ENCODE data around the gene EHBP1.
A peak's percentile ranks its signal among the peaks of the same experiment; 100 is the strongest.

The EHBP1 gene

DNA sequence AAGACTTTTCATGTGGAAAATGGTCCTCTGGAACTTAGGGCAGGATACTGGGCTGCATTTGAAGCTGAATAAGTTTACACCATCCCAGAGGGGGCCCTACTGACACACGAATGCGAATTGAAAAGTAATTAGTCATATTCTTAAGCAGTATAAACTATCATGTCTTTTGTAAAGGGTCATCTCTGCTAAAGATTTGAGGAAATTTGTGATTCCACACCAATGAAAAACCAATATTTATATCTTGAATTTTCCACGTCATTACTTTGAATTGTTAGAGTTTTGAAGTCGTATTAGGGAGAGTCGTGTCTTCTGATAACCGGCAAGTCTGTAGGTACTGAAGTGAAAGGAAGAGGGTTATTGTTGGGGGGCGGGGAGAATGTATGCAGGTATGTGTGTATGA lies 341.0 kb downstream of the EHBP1 start:
- Histone ChIP-seq H3K9me3 (ENCODE audit: control insufficient read depth, insufficient read depth, low read length) (no peaks in the 10 kb centered on the region), H3K27ac (ENCODE audit: low read depth, low read length) (no peak overlapping the region), H3K36me3 (ENCODE audit: control insufficient read depth, low read length) (no peaks in the 10 kb centered on the region), H3K27me3 (ENCODE audit: control insufficient read depth, low read length) (peaks cover 44% of the 10 kb centered on the region), H3K79me2 (ENCODE audit: control insufficient read depth, low read length) (no peaks in the 10 kb centered on the region), H4K20me1 (ENCODE audit: control insufficient read depth, insufficient read depth, low read depth, low read length) (0 out of 2 replicates have a peak, but pooled peaks cover 3% of the 10 kb centered on the region), H3K4me3 (ENCODE audit: low read length) (no peak overlapping the region), H3F3A (ENCODE audit: control insufficient read depth, insufficient read depth) (peaks cover 15% of the 10 kb centered on the region), H3K4me1 (ENCODE audit: control insufficient read depth, low read length) (peaks cover 30% of the 10 kb centered on the region), H3K4me2 (ENCODE audit: low read length) (no peak overlapping the region), H3K9me2 (replicated peaks; ENCODE audit: control insufficient read depth, low read length) (no peaks in the 10 kb centered on the region)
- no peak for TF ChIP-seq EZH2phosphoT487 (IDR thresholded peaks at IDR 0.05; ENCODE audit: borderline replicate concordance, low read length)
- TF ChIP-seq, protein P1, sequence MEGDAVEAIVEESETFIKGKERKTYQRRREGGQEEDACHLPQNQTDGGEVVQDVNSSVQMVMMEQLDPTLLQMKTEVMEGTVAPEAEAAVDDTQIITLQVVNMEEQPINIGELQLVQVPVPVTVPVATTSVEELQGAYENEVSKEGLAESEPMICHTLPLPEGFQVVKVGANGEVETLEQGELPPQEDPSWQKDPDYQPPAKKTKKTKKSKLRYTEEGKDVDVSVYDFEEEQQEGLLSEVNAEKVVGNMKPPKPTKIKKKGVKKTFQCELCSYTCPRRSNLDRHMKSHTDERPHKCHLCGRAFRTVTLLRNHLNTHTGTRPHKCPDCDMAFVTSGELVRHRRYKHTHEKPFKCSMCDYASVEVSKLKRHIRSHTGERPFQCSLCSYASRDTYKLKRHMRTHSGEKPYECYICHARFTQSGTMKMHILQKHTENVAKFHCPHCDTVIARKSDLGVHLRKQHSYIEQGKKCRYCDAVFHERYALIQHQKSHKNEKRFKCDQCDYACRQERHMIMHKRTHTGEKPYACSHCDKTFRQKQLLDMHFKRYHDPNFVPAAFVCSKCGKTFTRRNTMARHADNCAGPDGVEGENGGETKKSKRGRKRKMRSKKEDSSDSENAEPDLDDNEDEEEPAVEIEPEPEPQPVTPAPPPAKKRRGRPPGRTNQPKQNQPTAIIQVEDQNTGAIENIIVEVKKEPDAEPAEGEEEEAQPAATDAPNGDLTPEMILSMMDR (IDR thresholded peaks at IDR 0.05; ENCODE audit: low read depth, low read length, poor library complexity, severe bottlenecking): no peak

DNA sequence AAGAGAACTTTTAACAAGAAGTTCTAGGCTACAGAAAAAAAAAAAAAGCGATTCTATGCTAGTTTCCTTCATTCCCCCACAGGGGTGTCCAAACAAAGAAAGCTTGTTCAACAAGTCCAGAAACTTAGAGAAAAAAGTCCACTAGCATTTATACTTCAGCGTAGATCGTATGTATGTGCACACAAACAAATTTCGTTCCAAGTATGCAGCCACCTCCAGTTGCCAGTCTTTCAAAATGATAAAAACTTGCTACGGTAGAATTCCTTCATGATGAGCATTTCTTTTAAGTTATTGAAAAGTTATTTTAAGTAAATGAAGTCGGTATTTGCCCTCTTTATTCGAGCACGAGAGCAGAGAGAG lies 341.4 kb downstream of the EHBP1 start:
- Histone ChIP-seq H4K20me1 (ENCODE audit: control insufficient read depth, insufficient read depth, low read depth, low read length) (0 out of 2 replicates have a peak, but pooled peaks cover 3% of the 10 kb centered on the region), H3K36me3 (ENCODE audit: control insufficient read depth, low read length) (no peaks in the 10 kb centered on the region), H3F3A (ENCODE audit: control insufficient read depth, insufficient read depth) (peaks cover 15% of the 10 kb centered on the region), H3K27me3 (ENCODE audit: control insufficient read depth, low read length) (peaks cover 48% of the 10 kb centered on the region), H3K4me3 (ENCODE audit: low read length) (no peak overlapping the region), H3K79me2 (ENCODE audit: control insufficient read depth, low read length) (no peaks in the 10 kb centered on the region), H3K27ac (ENCODE audit: low read depth, low read length) (no peak overlapping the region), H3K4me2 (ENCODE audit: low read length) (peak overlapping the region; percentile 79), H3K9me3 (ENCODE audit: control insufficient read depth, insufficient read depth, low read length) (no peaks in the 10 kb centered on the region), H3K4me1 (ENCODE audit: control insufficient read depth, low read length) (peaks cover 32% of the 10 kb centered on the region), H3K9me2 (replicated peaks; ENCODE audit: control insufficient read depth, low read length) (no peaks in the 10 kb centered on the region)
- TF ChIP-seq, protein P1 (IDR thresholded peaks at IDR 0.05; ENCODE audit: low read depth, low read length, poor library complexity, severe bottlenecking): no peak
- TF ChIP-seq EZH2phosphoT487 (IDR thresholded peaks at IDR 0.05; ENCODE audit: borderline replicate concordance, low read length): no peak

DNA sequence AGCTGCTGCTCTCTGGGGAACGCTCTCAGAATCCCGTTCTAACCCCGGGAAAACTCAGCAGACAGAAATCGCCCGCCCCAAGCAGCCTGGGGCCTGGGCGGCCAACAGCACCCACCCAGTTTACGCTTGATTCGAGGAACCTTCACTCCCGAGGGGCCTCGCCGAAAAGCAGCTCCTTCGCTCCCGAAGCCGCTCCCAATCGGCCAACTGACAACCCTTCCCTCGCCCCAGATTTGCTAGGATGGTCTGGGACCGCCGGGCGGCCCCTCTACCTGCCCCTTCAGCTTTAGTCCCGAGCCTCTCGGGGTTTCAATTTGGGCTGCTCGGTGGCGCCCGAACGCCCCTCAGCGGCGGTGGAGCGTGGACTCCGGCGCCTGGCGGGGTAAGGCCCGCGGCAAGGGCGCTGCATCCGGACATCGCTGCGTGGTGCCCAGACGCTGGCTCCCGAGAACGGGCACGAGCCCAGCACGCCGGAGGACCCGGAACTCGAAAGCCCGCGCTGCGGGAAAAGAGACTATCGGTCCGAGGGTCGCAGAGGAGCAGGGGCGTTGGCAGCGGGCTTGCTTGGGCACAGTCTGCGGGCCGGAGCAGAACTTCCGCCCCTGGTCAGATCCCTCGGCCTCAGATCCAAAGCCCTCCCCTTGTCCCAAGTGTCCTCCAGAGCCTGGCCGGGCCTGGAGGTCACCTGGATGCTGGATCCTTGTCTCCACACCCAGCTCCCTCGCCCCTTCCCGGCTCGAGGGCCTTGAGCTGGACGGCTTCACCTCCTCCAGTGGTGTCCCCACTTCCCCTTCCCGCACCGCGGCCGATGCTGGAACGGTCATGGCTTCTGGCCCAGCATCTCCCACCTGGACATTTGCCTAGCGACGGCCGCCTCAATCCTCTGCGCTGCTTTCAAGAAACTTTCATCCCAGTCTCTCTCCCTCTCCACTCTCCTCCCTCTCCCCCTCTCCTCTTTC lies 342.1 kb downstream of the EHBP1 start:
- H3F3A ChIP-seq (ENCODE audit: control insufficient read depth, insufficient read depth): peaks cover 15% of the 10 kb centered on the region
- peak overlapping the region; percentile 62 for H3K4me3 ChIP-seq (ENCODE audit: low read length)
- TF ChIP-seq, protein P1 (IDR thresholded peaks at IDR 0.05; ENCODE audit: low read depth, low read length, poor library complexity, severe bottlenecking): peak; percentile 22
- peak; percentile 10; the same call in 1 of the 2 replicates for TF ChIP-seq EZH2phosphoT487 (IDR thresholded peaks at IDR 0.05; ENCODE audit: borderline replicate concordance, low read length)
- H3K4me2 ChIP-seq (ENCODE audit: low read length): peak overlapping the region; percentile 79
- peaks cover 48% of the 10 kb centered on the region for H3K27me3 ChIP-seq (ENCODE audit: control insufficient read depth, low read length)
- no peaks in the 10 kb centered on the region for H3K36me3 ChIP-seq (ENCODE audit: control insufficient read depth, low read length)
- 0 out of 2 replicates have a peak, but pooled peaks cover 3% of the 10 kb centered on the region for H4K20me1 ChIP-seq (ENCODE audit: control insufficient read depth, insufficient read depth, low read depth, low read length)
- H3K79me2 ChIP-seq (ENCODE audit: control insufficient read depth, low read length): no peaks in the 10 kb centered on the region
- no peaks in the 10 kb centered on the region for H3K9me2 ChIP-seq (replicated peaks; ENCODE audit: control insufficient read depth, low read length)
- H3K9me3 ChIP-seq (ENCODE audit: control insufficient read depth, insufficient read depth, low read length): no peaks in the 10 kb centered on the region
- H3K4me1 ChIP-seq (ENCODE audit: control insufficient read depth, low read length): peaks cover 32% of the 10 kb centered on the region
- no peak overlapping the region for H3K27ac ChIP-seq (ENCODE audit: low read depth, low read length)
